Measurements from ENCODE around the gene BTRC.

DNA sequence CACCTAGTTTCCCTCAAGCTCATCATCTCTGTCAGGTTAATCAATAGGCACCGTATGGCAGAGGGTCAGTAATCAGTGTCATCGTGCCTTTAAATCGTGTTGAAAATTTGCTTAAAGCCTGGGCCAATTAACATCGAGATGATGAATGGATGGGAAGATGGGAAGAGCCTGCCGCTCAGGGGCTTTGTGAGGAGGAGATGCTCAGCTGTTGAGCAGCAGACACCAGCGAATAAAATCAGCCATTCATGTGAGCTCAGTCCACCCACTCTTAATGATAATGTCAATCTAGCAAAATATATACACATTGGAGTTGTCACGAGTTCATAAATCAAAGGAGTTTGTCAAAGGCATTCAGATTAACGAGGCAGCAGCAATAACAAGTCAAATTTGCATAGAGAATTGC lies 97.7 kb downstream of the BTRC start:
- TF ChIP-seq, protein P1, sequence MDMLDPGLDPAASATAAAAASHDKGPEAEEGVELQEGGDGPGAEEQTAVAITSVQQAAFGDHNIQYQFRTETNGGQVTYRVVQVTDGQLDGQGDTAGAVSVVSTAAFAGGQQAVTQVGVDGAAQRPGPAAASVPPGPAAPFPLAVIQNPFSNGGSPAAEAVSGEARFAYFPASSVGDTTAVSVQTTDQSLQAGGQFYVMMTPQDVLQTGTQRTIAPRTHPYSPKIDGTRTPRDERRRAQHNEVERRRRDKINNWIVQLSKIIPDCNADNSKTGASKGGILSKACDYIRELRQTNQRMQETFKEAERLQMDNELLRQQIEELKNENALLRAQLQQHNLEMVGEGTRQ (IDR thresholded peaks at IDR 0.05; ENCODE audit: borderline replicate concordance, low read depth, low read length) = no peak
- TF ChIP-seq YY1 (IDR thresholded peaks at IDR 0.05; ENCODE audit: low read depth, low read length) = no peak
- TF ChIP-seq, protein P2, sequence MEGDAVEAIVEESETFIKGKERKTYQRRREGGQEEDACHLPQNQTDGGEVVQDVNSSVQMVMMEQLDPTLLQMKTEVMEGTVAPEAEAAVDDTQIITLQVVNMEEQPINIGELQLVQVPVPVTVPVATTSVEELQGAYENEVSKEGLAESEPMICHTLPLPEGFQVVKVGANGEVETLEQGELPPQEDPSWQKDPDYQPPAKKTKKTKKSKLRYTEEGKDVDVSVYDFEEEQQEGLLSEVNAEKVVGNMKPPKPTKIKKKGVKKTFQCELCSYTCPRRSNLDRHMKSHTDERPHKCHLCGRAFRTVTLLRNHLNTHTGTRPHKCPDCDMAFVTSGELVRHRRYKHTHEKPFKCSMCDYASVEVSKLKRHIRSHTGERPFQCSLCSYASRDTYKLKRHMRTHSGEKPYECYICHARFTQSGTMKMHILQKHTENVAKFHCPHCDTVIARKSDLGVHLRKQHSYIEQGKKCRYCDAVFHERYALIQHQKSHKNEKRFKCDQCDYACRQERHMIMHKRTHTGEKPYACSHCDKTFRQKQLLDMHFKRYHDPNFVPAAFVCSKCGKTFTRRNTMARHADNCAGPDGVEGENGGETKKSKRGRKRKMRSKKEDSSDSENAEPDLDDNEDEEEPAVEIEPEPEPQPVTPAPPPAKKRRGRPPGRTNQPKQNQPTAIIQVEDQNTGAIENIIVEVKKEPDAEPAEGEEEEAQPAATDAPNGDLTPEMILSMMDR (IDR thresholded peaks at IDR 0.05 in 2 of 3, conservative IDR thresholded peaks at IDR 0.05 in 1 of 3; ENCODE audit: control insufficient read depth in 2 of 3, extremely low read depth in 1 of 3, insufficient read depth in 1 of 3, low read depth in 3 of 3, low read length in 3 of 3) = no peak
- TF ChIP-seq, protein P3, sequence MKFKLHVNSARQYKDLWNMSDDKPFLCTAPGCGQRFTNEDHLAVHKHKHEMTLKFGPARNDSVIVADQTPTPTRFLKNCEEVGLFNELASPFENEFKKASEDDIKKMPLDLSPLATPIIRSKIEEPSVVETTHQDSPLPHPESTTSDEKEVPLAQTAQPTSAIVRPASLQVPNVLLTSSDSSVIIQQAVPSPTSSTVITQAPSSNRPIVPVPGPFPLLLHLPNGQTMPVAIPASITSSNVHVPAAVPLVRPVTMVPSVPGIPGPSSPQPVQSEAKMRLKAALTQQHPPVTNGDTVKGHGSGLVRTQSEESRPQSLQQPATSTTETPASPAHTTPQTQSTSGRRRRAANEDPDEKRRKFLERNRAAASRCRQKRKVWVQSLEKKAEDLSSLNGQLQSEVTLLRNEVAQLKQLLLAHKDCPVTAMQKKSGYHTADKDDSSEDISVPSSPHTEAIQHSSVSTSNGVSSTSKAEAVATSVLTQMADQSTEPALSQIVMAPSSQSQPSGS (IDR thresholded peaks at IDR 0.05; ENCODE audit: low read length) = no peak
- no peak for TF ChIP-seq SRF (IDR thresholded peaks at IDR 0.05; ENCODE audit: low read depth in 2 of 2, low read length in 2 of 2)
- no peak for TF ChIP-seq EZH2 (IDR thresholded peaks at IDR 0.05; ENCODE audit: borderline replicate concordance, control insufficient read depth, low read depth, low read length)
- TF ChIP-seq POLR2A (IDR thresholded peaks at IDR 0.05; ENCODE audit: low read depth, low read length) = no peak
- TF ChIP-seq, protein P4, sequence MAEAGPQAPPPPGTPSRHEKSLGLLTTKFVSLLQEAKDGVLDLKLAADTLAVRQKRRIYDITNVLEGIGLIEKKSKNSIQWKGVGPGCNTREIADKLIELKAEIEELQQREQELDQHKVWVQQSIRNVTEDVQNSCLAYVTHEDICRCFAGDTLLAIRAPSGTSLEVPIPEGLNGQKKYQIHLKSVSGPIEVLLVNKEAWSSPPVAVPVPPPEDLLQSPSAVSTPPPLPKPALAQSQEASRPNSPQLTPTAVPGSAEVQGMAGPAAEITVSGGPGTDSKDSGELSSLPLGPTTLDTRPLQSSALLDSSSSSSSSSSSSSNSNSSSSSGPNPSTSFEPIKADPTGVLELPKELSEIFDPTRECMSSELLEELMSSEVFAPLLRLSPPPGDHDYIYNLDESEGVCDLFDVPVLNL (IDR thresholded peaks at IDR 0.05; ENCODE audit: low read depth, low read length) = no peak

All from GM12878 (cell line).